IMR-90 (cell line): ENCODE measurements around the gene COL5A1. TPM values are rescaled to one million over a fixed set of nuclear protein-coding genes. Genes with fewer than 3 reads are reported as not detected.

Experiments
- ATAC-seq: fragments of 200-7000 bp; cut with Tn5 transposase; 2 replicates; pipeline ENCODE4 v1.9.1; 2020; ENCODE audit warnings: low read depth, mild to moderate bottlenecking, moderate library complexity
- BruUV-seq: library from RNA; stranded (reverse); fragments of 400-500 nt; replicated peaks from 2 replicates; lab custom pipeline; 2021; lab: Mats Ljungman, UMichigan
- CTCF ChIA-PET: fragments of 300-600 bp; formaldehyde crosslinking; extraction: SDS; loops from one replicate; lab custom pipeline; 2021; ENCODE audit warnings: antibody characterized with exemption; lab: Yijun Ruan, JAX
- POLR2A ChIA-PET: fragments of 300-600 bp; sonication (Branson Sonifier 250); formaldehyde crosslinking; loops from one replicate; lab custom pipeline; 2022; ENCODE audit warnings: antibody characterized with exemption; ENCODE audit not compliant: unreplicated experiment; lab: Charles Lee
- DNase-seq: peaks from one replicate; pipeline ENCODE4 v3.0.0; 2013
- H2AFZ ChIP-seq: replicated peaks from 2 replicates; pipeline ENCODE3; 2013; ENCODE audit warnings: low read length, mild to moderate bottlenecking; ENCODE audit not compliant: poor library complexity
- H2AK5ac ChIP-seq: 2 replicates; pipeline ENCODE4 v1.6.1; 2013; ENCODE audit warnings: low read depth, low read length, inconsistent platforms
- H2AK9ac ChIP-seq: replicated peaks from 2 replicates; pipeline ENCODE3; 2013; ENCODE audit warnings: mild to moderate bottlenecking, low read depth, low read length, moderate library complexity; ENCODE audit not compliant: poor library complexity
- H2BK120ac ChIP-seq: 2 replicates; pipeline ENCODE4 v1.6.1; 2013; ENCODE audit warnings: low read depth, low read length, inconsistent platforms
- H2BK15ac ChIP-seq: 3 replicates; pipeline ENCODE4 v1.6.1; 2013; ENCODE audit warnings: low read depth, low read length, inconsistent platforms
- H2BK20ac ChIP-seq: 2 replicates; pipeline ENCODE4 v1.6.1; 2013; ENCODE audit warnings: low read depth, mild to moderate bottlenecking, inconsistent platforms, low read length, moderate library complexity
- H2BK5ac ChIP-seq: 2 replicates; pipeline ENCODE4 v1.6.1; 2013; ENCODE audit warnings: mild to moderate bottlenecking, low read depth, low read length, inconsistent platforms; ENCODE audit not compliant: poor library complexity, severe bottlenecking
- H3K14ac ChIP-seq: replicated peaks from 2 replicates; pipeline ENCODE4 v1.6.1; 2013; ENCODE audit warnings: low read depth, low read length, inconsistent platforms
- H3K18ac ChIP-seq: 2 replicates; pipeline ENCODE4 v1.6.1; 2013; ENCODE audit warnings: low read depth, low read length, control low read depth
- H3K23ac ChIP-seq: 2 replicates; pipeline ENCODE4 v1.6.1; 2013; ENCODE audit warnings: low read depth, low read length, inconsistent platforms
- H3K27ac ChIP-seq: 2 replicates; pipeline ENCODE4 v1.5.1; 2013; ENCODE audit warnings: mild to moderate bottlenecking, control low read depth, low read length; ENCODE audit not compliant: insufficient read depth
- H3K27me3 ChIP-seq: 2 replicates; pipeline ENCODE4 v1.6.1; 2013; ENCODE audit warnings: low read length; ENCODE audit not compliant: control insufficient read depth, insufficient read depth
- H3K36me3 ChIP-seq: 2 replicates; pipeline ENCODE4 v1.6.1; 2013; ENCODE audit warnings: low read length, mixed read lengths; ENCODE audit not compliant: control insufficient read depth, insufficient read depth
- H3K4ac ChIP-seq: 2 replicates; pipeline ENCODE4 v1.6.1; 2013; ENCODE audit warnings: low read depth, low read length, inconsistent platforms
- H3K4me1 ChIP-seq: 2 replicates; pipeline ENCODE4 v1.6.1; 2013; ENCODE audit warnings: low read length, mixed read lengths; ENCODE audit not compliant: control insufficient read depth, insufficient read depth
- H3K4me2 ChIP-seq: 2 replicates; pipeline ENCODE4 v1.6.1; 2013; ENCODE audit warnings: low read depth, mild to moderate bottlenecking, control low read depth, low read length, moderate library complexity
- H3K4me3 ChIP-seq: 2 replicates; pipeline ENCODE4 v1.5.1; 2013; ENCODE audit warnings: low read depth, mild to moderate bottlenecking, control low read depth, low read length, moderate library complexity; ENCODE audit not compliant: insufficient read depth
- H3K56ac ChIP-seq: 2 replicates; pipeline ENCODE4 v1.6.1; 2013; ENCODE audit warnings: low read length, inconsistent platforms; ENCODE audit not compliant: insufficient read depth; ENCODE audit errors: extremely low read depth
- H3K79me1 ChIP-seq, 2 experiments: 2 replicates each; pipeline ENCODE4 v1.6.1; 2013; ENCODE audit warnings: low read length in 2 of 2, inconsistent platforms in 1 of 2, low read depth in 1 of 2
- H3K9ac ChIP-seq: 2 replicates; pipeline ENCODE4 v1.6.1; 2013; ENCODE audit warnings: low read depth, low read length, control low read depth
- H3K9me1 ChIP-seq: 2 replicates; pipeline ENCODE4 v1.6.1; 2013; ENCODE audit warnings: low read length, inconsistent platforms; ENCODE audit not compliant: insufficient read depth
- H3K9me3 ChIP-seq: 2 replicates; pipeline ENCODE4 v1.6.1; 2013; ENCODE audit warnings: low read length; ENCODE audit not compliant: control insufficient read depth, insufficient read depth
- H4K20me1 ChIP-seq: 2 replicates; pipeline ENCODE4 v1.6.1; 2013; ENCODE audit warnings: low read length, inconsistent platforms; ENCODE audit not compliant: insufficient read depth
- H4K5ac ChIP-seq: 2 replicates; pipeline ENCODE4 v1.6.1; 2013; ENCODE audit warnings: mild to moderate bottlenecking, low read depth, low read length, control low read depth
- H4K8ac ChIP-seq, 2 experiments: 2 replicates each; pipeline ENCODE4 v1.6.1; 2013; ENCODE audit warnings: low read depth in 2 of 2, low read length in 2 of 2, control low read depth in 1 of 2, inconsistent platforms in 1 of 2
- H4K91ac ChIP-seq: 2 replicates; pipeline ENCODE4 v1.6.1; 2013; ENCODE audit warnings: low read depth, low read length, inconsistent platforms; ENCODE audit not compliant: insufficient read depth
- MAFK ChIP-seq: IDR thresholded peaks from 2 replicates; pipeline ENCODE4 v1.6.1; 2012; ENCODE audit warnings: low read depth, low read length, improper control_type of control experiment
- WGBS, 2 experiments: methylation state at CpG; one replicate each; pipeline versions ENCODE4 v1.1.5 to v1.1.7; 2013; ENCODE audit warnings: missing lambda C conversion rate in 2 of 2; ENCODE audit not compliant: insufficient read length in 1 of 2; ENCODE audit errors: extremely low coverage in 2 of 2; 5-methylcytosine and 5-hydroxymethylcytosine counted together
- dilution Hi-C: fragments of 300-500 bp; cut with HindIII; formaldehyde crosslinking; loops from one replicate; pipeline ENCODE4 v1.14.3; 2018; ENCODE audit warnings: low sequenced_read_pairs; ENCODE audit not compliant: unreplicated experiment
- in situ Hi-C: fragments of 300-500 bp; cut with MboI; formaldehyde crosslinking; loops from 3 replicates; pipeline ENCODE4 v1.14.3; 2019; ENCODE audit warnings: low sequenced_read_pairs, inconsistent platforms, mixed read lengths
- intact Hi-C: fragments of 100-400 bp; cut with micrococcal nuclease; formaldehyde crosslinking; loops from 2 replicates; pipeline ENCODE4 v1.10.0; 2022
- polyA plus RNA-seq, 3 experiments: library from polyadenylated mRNA; depleted of rRNA; stranded (reverse); fragments of >200 nt; gene quantifications; 2 replicates each; pipeline ENCODE4 v1.2.3, GENCODE V29; 2012; ENCODE audit warnings: low replicate concordance in 1 of 3
- total RNA-seq: library from RNA; depleted of rRNA; stranded (reverse); fragments of >200 nt; gene quantifications from 2 replicates; pipeline ENCODE4 v1.2.3, GENCODE V29; 2012

COL5A1 gene
- total and polyA plus RNA-seq, 2 of the 4 experiments (the other 2 are of a cell fraction), result 19.2 to 173 TPM

- no peak overlapping the region for H2BK20ac ChIP-seq
- H3K18ac ChIP-seq, result no peak overlapping the region
- H3K23ac ChIP-seq, result no peak overlapping the region
- no CpG with 5 or more reads among the region's 10 CpGs for WGBS, 2 experiments
- no peak overlapping the region for H2AK9ac ChIP-seq
- H3K4ac ChIP-seq, result no peak overlapping the region
- H3K79me1 ChIP-seq, result no peaks in the 10 kb centered on the region
- in situ Hi-C loops, result no loop called here
- no peak overlapping the region for H2AFZ ChIP-seq
- no peak overlapping the region for H2AK5ac ChIP-seq
- BruUV-seq, result no TSS peak
- no peak overlapping the region for H3K4me3 ChIP-seq
- ATAC-seq (no peak), DNase-seq (no peak)
- H2BK5ac ChIP-seq, result no peak overlapping the region
- no peak overlapping the region for H4K5ac ChIP-seq
- H3K9ac ChIP-seq, result no peak overlapping the region
- H4K8ac ChIP-seq, result no peak overlapping the region
- peaks cover 8% of the 10 kb centered on the region; the same call in 1 of the 2 replicates for H3K9me1 ChIP-seq
- no peaks in the 10 kb centered on the region for H3K4me1 ChIP-seq
- CTCF ChIA-PET, result no interaction called here
- H4K91ac ChIP-seq, result no peak overlapping the region
- no peak overlapping the region for H3K4me2 ChIP-seq
- no peaks in the 10 kb centered on the region for H3K27me3 ChIP-seq
- peaks cover 23% of the 10 kb centered on the region for H3K36me3 ChIP-seq
- intact Hi-C loops, result no loop called here
- H4K20me1 ChIP-seq, result peaks cover 6% of the 10 kb centered on the region; the same call in 1 of the 2 replicates
- no peak overlapping the region for H2BK15ac ChIP-seq
- H3K14ac ChIP-seq, result no peak overlapping the region
- TF ChIP-seq MAFK, result no peak
- dilution Hi-C loops, result no loop called here
- no peak overlapping the region for H3K27ac ChIP-seq
- H2BK120ac ChIP-seq, result no peak overlapping the region
- H3K9me3 ChIP-seq, result peaks cover 11% of the 10 kb centered on the region
- no peak overlapping the region for H3K56ac ChIP-seq
- POLR2A ChIA-PET, result no interaction called here
Measured at GRCh38 chr9:134848504-134848903, 206.9 kb downstream of the COL5A1 start.
